T-cell (primary cell): Measurements from ENCODE around the gene SCAP. TPM values are rescaled to one million over a fixed set of nuclear protein-coding genes. Genes with fewer than 3 reads are reported as not detected.
"Not testable (repeated sequence)": the region's sequence is repeated elsewhere in the genome, so short reads cannot be mapped to it uniquely, and the experiment has no call there.

Experiments
- ATAC-seq, 4 experiments: fragments of 200-7000 bp in 3 of 4; fragments of 150-1000 bp in 1 of 4; cut with Tn5 transposase; replicated peaks in 1 of 4; 1 replicate in 3 of 4; 2 replicates in 1 of 4; pipeline ENCODE4 v1.10.0; 2021; ENCODE audit warnings: moderate library complexity in 3 of 4, mild to moderate bottlenecking in 2 of 4, moderate number of reproducible peaks in 1 of 4
- CTCF ChIA-PET, 2 donors: fragments of 300-600 bp; sonication (Branson Sonifier 250); formaldehyde crosslinking; loops; one replicate each; lab custom pipeline; 2022; ENCODE audit warnings: antibody characterized with exemption in 2 of 2; lab: Charles Lee
- POLR2A ChIA-PET, 2 donors: fragments of 300-600 bp; sonication (Branson Sonifier 250); formaldehyde crosslinking; loops; one replicate each; lab custom pipeline; 2022; ENCODE audit warnings: antibody characterized with exemption in 2 of 2; lab: Charles Lee
- DNase-seq, 35 experiments: peaks; one replicate each; pipeline versions ENCODE4 v3.0.0 to v3.0.0-alpha.2; 2013 to 2023
- H3K27ac ChIP-seq: one replicate; pipeline ENCODE4 v1.5.1; 2013; ENCODE audit warnings: low read length
- H3K27me3 ChIP-seq, 2 experiments: replicated peaks in 1 of 2; 1 replicate in 1 of 2; 2 replicates in 1 of 2; pipeline versions ENCODE4 v1.6.1 to v1.7.0; 2013; ENCODE audit warnings: low read length in 1 of 2, mixed read lengths in 1 of 2; ENCODE audit not compliant: control insufficient read depth in 2 of 2, insufficient read depth in 2 of 2; ENCODE audit errors: extremely low read depth in 1 of 2
- H3K36me3 ChIP-seq, 2 donors: 1 replicate in 1 of 2; 2 replicates in 1 of 2; pipeline versions ENCODE4 v1.6.1 to v1.7.0; 2013; ENCODE audit warnings: low read length in 1 of 2; ENCODE audit not compliant: control insufficient read depth in 2 of 2, insufficient read depth in 1 of 2; ENCODE audit errors: extremely low read depth in 1 of 2
- H3K4me1 ChIP-seq, 2 experiments: 1 replicate in 1 of 2; 2 replicates in 1 of 2; pipeline versions ENCODE4 v1.6.1 to v1.7.0; 2013; ENCODE audit warnings: low read length in 2 of 2, mixed read lengths in 1 of 2; ENCODE audit not compliant: insufficient read depth in 2 of 2, control insufficient read depth in 1 of 2; ENCODE audit errors: extremely low read depth in 1 of 2
- H3K4me3 ChIP-seq, 2 donors: 1 replicate in 1 of 2; 2 replicates in 1 of 2; pipeline versions ENCODE4 v1.5.1 to v1.7.0; 2013; ENCODE audit warnings: mild to moderate bottlenecking in 2 of 2, low read length in 1 of 2, moderate library complexity in 1 of 2; ENCODE audit not compliant: control insufficient read depth in 1 of 2; ENCODE audit errors: extremely low read depth in 1 of 2
- H3K9me3 ChIP-seq: 2 replicates; pipeline ENCODE4 v1.7.0; 2013
- H3K27ac Mint-ChIP-seq, 2 donors: one replicate each; pipeline ENCODE4 v1.8.0; 2020 to 2021; ENCODE audit warnings: mild to moderate bottlenecking in 2 of 2, mixed read lengths in 2 of 2
- H3K27me3 Mint-ChIP-seq, 2 donors: one replicate each; pipeline ENCODE4 v1.8.0; 2021 to 2022; ENCODE audit warnings: mixed read lengths in 2 of 2
- H3K36me3 Mint-ChIP-seq: one replicate; pipeline ENCODE4 v1.8.0; 2021; ENCODE audit warnings: mixed read lengths
- H3K4me1 Mint-ChIP-seq, 3 donors: one replicate each; pipeline ENCODE4 v1.8.0; 2020 to 2022; ENCODE audit warnings: mixed read lengths in 3 of 3, mild to moderate bottlenecking in 1 of 3
- H3K4me3 Mint-ChIP-seq, 3 donors: one replicate each; pipeline ENCODE4 v1.8.0; 2020 to 2022; ENCODE audit warnings: mild to moderate bottlenecking in 3 of 3, mixed read lengths in 3 of 3, moderate library complexity in 3 of 3
- H3K9me3 Mint-ChIP-seq, 3 donors: one replicate each; pipeline ENCODE4 v1.8.0; 2020 to 2022; ENCODE audit warnings: mixed read lengths in 3 of 3
- WGBS: methylation state at CpG from one replicate; pipeline ENCODE4 v1.1.5; 2013; ENCODE audit warnings: missing lambda C conversion rate; ENCODE audit not compliant: insufficient coverage; 5-methylcytosine and 5-hydroxymethylcytosine counted together
- total RNA-seq, 35 experiments: library from RNA in 6 of 35; stranded (reverse) in 6 of 35; fragments of 120-200 nt in 1 of 35; gene quantifications; one replicate each; pipeline versions ENCODE4 v1.2.1 to v1.2.4 and lab custom pipeline; 2013 to 2026

SCAP gene
- total RNA-seq, 5 donors from 2014 or later (not counting 1 experiment from before 2014, with no cell fraction given) = 86.6 to 108 (median 95.3) TPM

DNA sequence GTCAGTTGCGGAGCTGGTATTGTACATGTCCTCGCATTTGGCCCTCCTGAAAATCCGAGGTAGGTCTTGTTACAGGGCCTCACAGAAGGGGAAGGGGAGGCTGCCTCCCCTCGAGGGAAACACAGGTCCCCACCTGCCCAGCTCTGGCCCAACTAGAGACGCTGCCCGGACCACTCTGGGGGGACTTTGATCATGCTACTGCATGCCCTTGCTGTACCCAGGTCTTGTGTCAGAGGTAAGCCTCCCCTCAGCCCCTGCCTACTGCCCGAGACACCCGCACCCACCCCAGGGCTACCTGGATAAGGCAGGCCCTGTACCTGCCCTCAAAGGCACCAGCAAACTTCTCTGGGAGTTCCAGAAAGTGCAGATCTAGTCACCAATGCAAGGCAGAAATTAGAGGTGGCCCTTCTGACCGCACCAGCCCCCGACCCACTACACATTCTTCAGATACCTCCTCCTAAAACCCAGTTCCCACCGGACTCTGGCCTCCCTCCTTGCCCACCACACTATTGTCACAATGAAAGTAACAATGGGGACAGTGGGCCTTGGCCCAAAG lies 981 bp upstream of the SCAP start:
- H3K9me3 Mint-ChIP-seq = no peaks in the 10 kb centered on the region
- no peak for ATAC-seq
- Histone ChIP-seq H3K36me3 (no peaks in the 10 kb centered on the region), H3K4me1 (peaks cover 16 to 32% of the 10 kb centered on the region in 2 experiments), H3K9me3 (no peaks in the 10 kb centered on the region), H3K4me3 (peak overlapping the region in 1 of 2 donors; percentile 67), H3K27ac (peak overlapping the region; percentile 83), H3K27me3 (no peaks in the 10 kb centered on the region)
- CTCF ChIA-PET = interaction anchor here (1.6 to 2.2 kb wide), 2 partner anchors 55 to 56 kb away, joined by 5 to 17 read pairs; no protein-coding TSS in a partner anchor
- POLR2A ChIA-PET = no interaction called here
- no peak for DNase-seq
- H3K4me1 Mint-ChIP-seq = peaks cover 32 to 38% (median 37%) of the 10 kb centered on the region in 3 donors
- no peaks in the 10 kb centered on the region for H3K36me3 Mint-ChIP-seq
- 89% methylated on average over 4 of the region's 11 CpGs for WGBS
- H3K27me3 Mint-ChIP-seq = no peaks in the 10 kb centered on the region
- H3K27ac Mint-ChIP-seq = peak overlapping the region; percentile 87 to 91
- peak overlapping the region; percentile 85 to 97 (median 89) for H3K4me3 Mint-ChIP-seq

DNA sequence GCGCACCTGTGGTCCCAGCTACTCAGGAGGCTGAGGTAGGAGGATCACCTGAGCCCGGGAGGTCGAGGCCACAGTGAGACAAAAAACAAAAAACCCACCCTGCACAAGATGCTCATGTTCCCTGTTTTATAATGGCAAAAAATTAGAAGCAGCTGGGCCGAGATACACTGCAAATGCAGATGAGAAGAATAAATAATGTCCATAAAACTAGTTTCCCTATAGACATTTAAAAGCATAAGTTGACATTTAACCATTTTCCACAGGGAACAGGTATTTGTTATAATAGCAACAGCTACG lies 537 bp upstream of the SCAP start:
- Histone ChIP-seq H3K27ac (peak overlapping the region; percentile 83), H3K36me3 (no peaks in the 10 kb centered on the region), H3K4me1 (peaks cover 16 to 32% of the 10 kb centered on the region in 2 experiments), H3K27me3 (no peaks in the 10 kb centered on the region), H3K4me3 (peak overlapping the region; percentile 54 to 67), H3K9me3 (no peaks in the 10 kb centered on the region)
- DNase-seq (no peak), ATAC-seq (no peak)
- no peaks in the 10 kb centered on the region for H3K27me3 Mint-ChIP-seq
- no peaks in the 10 kb centered on the region for H3K36me3 Mint-ChIP-seq
- no peaks in the 10 kb centered on the region for H3K9me3 Mint-ChIP-seq
- ChIA-PET CTCF (interaction anchor here (0.6 to 2.2 kb wide), 3 partner anchors 55 to 309 kb away, joined by 3 to 17 read pairs (median 5); no protein-coding TSS in a partner anchor), POLR2A (no interaction called here)
- H3K4me1 Mint-ChIP-seq = peaks cover 32 to 38% (median 38%) of the 10 kb centered on the region in 3 donors
- peak overlapping the region; percentile 87 to 91 for H3K27ac Mint-ChIP-seq
- H3K4me3 Mint-ChIP-seq = peak overlapping the region; percentile 85 to 97 (median 89)
- 40% methylated on average over 1 of the region's 5 CpGs for WGBS

DNA sequence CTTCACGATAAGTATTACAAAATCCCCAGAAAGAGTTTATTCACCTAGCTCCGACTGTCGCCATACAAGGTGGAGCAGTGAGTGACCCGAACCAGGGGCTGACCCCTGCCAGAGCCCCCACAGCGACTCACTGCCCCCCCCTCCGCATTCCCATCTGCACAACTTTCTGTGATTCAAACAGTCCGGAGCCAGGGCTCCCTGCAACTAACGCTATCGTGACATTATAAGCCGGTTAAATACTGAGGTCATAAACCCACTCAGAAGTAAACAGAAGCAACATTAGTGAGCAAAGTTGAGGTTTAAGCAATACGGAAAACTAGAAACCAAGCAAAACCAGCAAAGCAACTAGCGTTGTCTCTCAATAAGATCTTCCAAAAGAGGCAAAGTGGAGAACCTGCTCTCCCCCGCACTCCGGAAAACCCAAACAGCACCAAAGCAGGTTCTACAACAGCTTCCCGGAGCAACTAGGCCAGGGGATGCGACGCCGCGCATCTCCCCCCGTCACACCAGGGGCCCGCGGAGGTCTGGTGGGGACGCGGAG lies 642 bp downstream of the SCAP start:
- no peaks in the 10 kb centered on the region for H3K9me3 Mint-ChIP-seq
- peak; percentile 42 to 49 (median 48) for ATAC-seq
- Histone ChIP-seq H3K4me1 (peaks cover 16 to 32% of the 10 kb centered on the region in 2 experiments), H3K9me3 (no peaks in the 10 kb centered on the region), H3K27ac (peak overlapping the region; percentile 44), H3K4me3 (peak overlapping the region; percentile 67 to 77), H3K36me3 (no peaks in the 10 kb centered on the region), H3K27me3 (no peaks in the 10 kb centered on the region)
- peaks cover 36 to 45% (median 43%) of the 10 kb centered on the region in 3 donors for H3K4me1 Mint-ChIP-seq
- H3K36me3 Mint-ChIP-seq = no peaks in the 10 kb centered on the region
- WGBS = under 1% methylated on average over 17 of the region's 24 CpGs
- ChIA-PET CTCF (interaction anchor here in 1 of 2 donors (0.7 to 2.2 kb wide), 2 partner anchors 44 to 54 kb away, joined by 5 to 17 read pairs; no protein-coding TSS in a partner anchor), POLR2A (no interaction called here)
- DNase-seq = peak in 21 of 35 experiments; percentile 5 to 49 (median 24)
- H3K27me3 Mint-ChIP-seq = no peaks in the 10 kb centered on the region
- peak overlapping the region; percentile 88 to 97 (median 93) for H3K4me3 Mint-ChIP-seq
- peak overlapping the region; percentile 76 to 84 for H3K27ac Mint-ChIP-seq

DNA sequence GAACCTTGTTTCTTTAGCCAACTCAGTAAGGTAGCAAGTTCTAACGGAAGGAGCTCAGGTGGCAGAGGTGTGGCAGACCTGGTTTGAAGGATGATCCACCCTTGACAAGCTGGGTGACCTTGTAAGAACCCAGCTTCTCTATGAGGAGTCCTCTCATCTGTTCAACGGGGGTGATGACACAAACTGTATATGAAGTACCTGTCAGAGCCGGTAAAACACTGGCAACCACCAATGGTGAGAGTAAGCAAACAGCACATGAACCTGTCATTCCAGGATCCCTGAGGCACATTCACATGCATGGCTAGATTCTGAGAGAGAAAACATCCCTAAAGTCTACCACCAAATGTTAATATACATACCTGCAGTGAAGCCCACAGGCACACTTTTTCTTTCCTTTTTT lies 2.4 kb downstream of the SCAP start:
- POLR2A ChIA-PET = no interaction called here
- Histone ChIP-seq H3K4me1 (peaks cover 16 to 32% of the 10 kb centered on the region in 2 experiments), H3K36me3 (peaks cover 0 to 2% of the 10 kb centered on the region in 2 donors), H3K27ac (no peak overlapping the region), H3K27me3 (no peaks in the 10 kb centered on the region), H3K4me3 (no peak overlapping the region), H3K9me3 (no peaks in the 10 kb centered on the region)
- CTCF ChIA-PET = interaction anchor here in 1 of 2 donors (0.9 kb wide), 1 partner anchor 52 kb away, joined by 3 read pairs; no protein-coding TSS in a partner anchor
- H3K9me3 Mint-ChIP-seq = no peaks in the 10 kb centered on the region
- 71% methylated on average over 2 of the region's 3 CpGs for WGBS
- H3K4me1 Mint-ChIP-seq = peaks cover 43 to 48% (median 47%) of the 10 kb centered on the region in 3 donors
- H3K27me3 Mint-ChIP-seq = no peaks in the 10 kb centered on the region
- ATAC-seq (no peak), DNase-seq (no peak)
- H3K36me3 Mint-ChIP-seq = peaks cover 10% of the 10 kb centered on the region
- H3K4me3 Mint-ChIP-seq = peak overlapping the region; percentile 59 to 97 (median 72)
- peak overlapping the region in 1 of 2 donors; percentile 7 for H3K27ac Mint-ChIP-seq

DNA sequence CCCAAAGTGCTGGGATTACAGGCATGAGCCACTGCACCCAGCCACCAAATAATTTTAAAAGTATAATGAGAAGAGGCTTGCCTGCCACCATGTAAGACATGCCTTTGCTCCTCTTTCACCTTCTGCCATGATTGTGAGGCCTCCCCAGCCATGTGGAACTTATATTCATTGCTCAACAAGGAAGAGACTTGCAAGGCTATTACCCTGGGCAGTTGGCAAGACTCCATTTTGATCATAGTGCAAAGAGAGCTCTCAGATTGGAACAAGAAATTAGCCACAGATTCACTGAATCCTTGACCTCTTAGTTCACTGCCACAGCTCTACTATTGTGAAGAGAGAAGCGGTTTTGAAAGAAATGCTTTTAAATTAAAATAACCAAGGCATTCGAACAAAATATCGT lies 6.1 kb downstream of the SCAP start:
- ChIA-PET POLR2A (no interaction called here), CTCF (no interaction called here)
- Mint-ChIP-seq H3K4me3 (no peak overlapping the region), H3K9me3 (no peaks in the 10 kb centered on the region), H3K4me1 (peaks cover 37 to 45% (median 38%) of the 10 kb centered on the region in 3 donors), H3K36me3 (peaks cover 33% of the 10 kb centered on the region), H3K27ac (no peak overlapping the region), H3K27me3 (no peaks in the 10 kb centered on the region)
- ATAC-seq (no peak), DNase-seq (no peak)
- Histone ChIP-seq H3K36me3 (peaks cover 0 to 2% of the 10 kb centered on the region in 2 donors), H3K9me3 (no peaks in the 10 kb centered on the region), H3K27me3 (no peaks in the 10 kb centered on the region), H3K4me3 (no peak overlapping the region), H3K4me1 (peaks cover 7 to 14% of the 10 kb centered on the region in 2 experiments), H3K27ac (no peak overlapping the region)
- no CpG with 5 or more reads among the region's 3 CpGs for WGBS

DNA sequence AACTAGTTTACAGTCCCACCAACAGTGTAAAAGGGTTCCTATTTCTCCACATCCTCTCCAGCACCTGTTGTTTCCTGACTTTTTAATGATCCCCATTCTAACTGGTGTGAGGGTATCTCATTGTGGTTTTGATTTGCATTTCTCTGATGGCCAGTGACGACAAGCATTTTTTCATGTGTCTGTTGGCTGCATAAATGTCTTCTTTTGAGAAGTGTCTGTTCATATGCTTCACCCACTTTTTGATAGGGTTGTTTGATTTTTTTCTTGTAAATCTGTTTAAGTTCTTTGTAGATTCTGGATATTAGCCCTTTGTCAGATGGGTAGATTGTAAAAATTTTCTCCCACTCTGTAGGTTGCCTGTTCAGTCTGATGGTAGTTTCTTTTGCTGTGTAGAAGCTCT lies 7.4 kb downstream of the SCAP start:
- Mint-ChIP-seq H3K36me3 (peaks cover 36% of the 10 kb centered on the region), H3K4me1 (peaks cover 29 to 37% (median 32%) of the 10 kb centered on the region in 3 donors)
- H3K4me1 ChIP-seq, H3K27ac ChIP-seq, CTCF ChIA-PET, H3K27ac Mint-ChIP-seq, H3K9me3 ChIP-seq, H3K9me3 Mint-ChIP-seq, H3K27me3 Mint-ChIP-seq, H3K36me3 ChIP-seq, POLR2A ChIA-PET, ATAC-seq, H3K4me3 Mint-ChIP-seq, H3K27me3 ChIP-seq, H3K4me3 ChIP-seq, DNase-seq: not testable (repeated sequence)
- WGBS = no CpG with 5 or more reads among the region's 1 CpG
